ENCODE results near the gene CNOT10. TPM values are rescaled to one million over a fixed set of nuclear protein-coding genes. Genes with fewer than 3 reads are reported as not detected.
A peak's percentile ranks its signal among the peaks of the same experiment; 100 is the strongest.
"Not testable (repeated sequence)": the region's sequence is repeated elsewhere in the genome, so short reads cannot be mapped to it uniquely, and the experiment has no call there.

CNOT10 gene
- total RNA-seq, 6 experiments from 2014 or later = 10.6 to 36.3 (median 12.5) TPM

DNA sequence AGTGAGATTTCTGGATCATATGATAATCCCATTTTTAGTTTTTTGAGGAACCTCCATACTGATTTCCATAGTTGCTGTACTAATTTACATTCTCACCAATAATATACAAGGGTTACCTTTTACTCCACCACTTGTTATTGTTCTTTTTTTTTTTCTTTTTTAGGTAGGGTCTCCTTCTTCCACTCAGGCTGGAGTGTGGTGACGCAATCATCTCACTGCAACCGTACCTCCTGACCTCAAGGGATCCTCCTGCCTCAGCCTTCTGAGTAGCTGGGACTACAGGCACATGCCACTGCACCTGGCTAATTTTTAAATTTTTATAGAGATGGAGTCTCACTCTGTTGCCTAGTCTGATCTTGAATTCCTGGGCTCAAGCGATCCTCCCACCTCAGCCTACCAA, 24.4 kb upstream of the CNOT10 start:
- DNase-seq (no peak), ATAC-seq (no peak)
- intact Hi-C loops (cut with DNase I) = loop anchor here (10.0 kb wide), 2 partner anchors 146 to 156 kb away; partner anchors contain the start of gene CMTM6 (in 1 of the 2)
- no peaks in the 10 kb centered on the region for H3K36me3 ChIP-seq
- H3K27me3 ChIP-seq = no peaks in the 10 kb centered on the region
- no peaks in the 10 kb centered on the region for H3K4me1 ChIP-seq
- no peaks in the 10 kb centered on the region for H3K9me3 ChIP-seq
- no peak overlapping the region for H3K27ac ChIP-seq
- no peak overlapping the region for H3K4me3 ChIP-seq
- TF ChIP-seq POLR2A (IDR thresholded peaks at IDR 0.05) = no peak
- 77% methylated on average over 3 of the region's 3 CpGs for WGBS (ENCODE audit: insufficient coverage, low coverage, low lambda C conversion rate, missing lambda C conversion rate)

- no peaks in the 10 kb centered on the region for H3K36me3 ChIP-seq
- H3K27ac ChIP-seq = no peak overlapping the region
- H3K27me3 ChIP-seq = no peaks in the 10 kb centered on the region
- no peak for TF ChIP-seq POLR2A (IDR thresholded peaks at IDR 0.05)
- TF ChIP-seq, protein P1, sequence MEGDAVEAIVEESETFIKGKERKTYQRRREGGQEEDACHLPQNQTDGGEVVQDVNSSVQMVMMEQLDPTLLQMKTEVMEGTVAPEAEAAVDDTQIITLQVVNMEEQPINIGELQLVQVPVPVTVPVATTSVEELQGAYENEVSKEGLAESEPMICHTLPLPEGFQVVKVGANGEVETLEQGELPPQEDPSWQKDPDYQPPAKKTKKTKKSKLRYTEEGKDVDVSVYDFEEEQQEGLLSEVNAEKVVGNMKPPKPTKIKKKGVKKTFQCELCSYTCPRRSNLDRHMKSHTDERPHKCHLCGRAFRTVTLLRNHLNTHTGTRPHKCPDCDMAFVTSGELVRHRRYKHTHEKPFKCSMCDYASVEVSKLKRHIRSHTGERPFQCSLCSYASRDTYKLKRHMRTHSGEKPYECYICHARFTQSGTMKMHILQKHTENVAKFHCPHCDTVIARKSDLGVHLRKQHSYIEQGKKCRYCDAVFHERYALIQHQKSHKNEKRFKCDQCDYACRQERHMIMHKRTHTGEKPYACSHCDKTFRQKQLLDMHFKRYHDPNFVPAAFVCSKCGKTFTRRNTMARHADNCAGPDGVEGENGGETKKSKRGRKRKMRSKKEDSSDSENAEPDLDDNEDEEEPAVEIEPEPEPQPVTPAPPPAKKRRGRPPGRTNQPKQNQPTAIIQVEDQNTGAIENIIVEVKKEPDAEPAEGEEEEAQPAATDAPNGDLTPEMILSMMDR (IDR thresholded peaks at IDR 0.05) = no peak
- DNase-seq (no peak), ATAC-seq (peak in 3 of 4 donors; percentile 57 to 86 (median 75))
- intact Hi-C loops (cut with DNase I) = loop anchor here (10.0 kb wide), 2 partner anchors 148 to 158 kb away; partner anchors contain the start of gene CMTM6 (in 1 of the 2)
- no peak overlapping the region for H3K4me3 ChIP-seq
- no peaks in the 10 kb centered on the region for H3K4me1 ChIP-seq
- no peaks in the 10 kb centered on the region for H3K9me3 ChIP-seq
Measured at GRCh38 chr3:32662647-32663046, 22.3 kb upstream of the CNOT10 start.

- not testable (repeated sequence) for H3K27me3 ChIP-seq, H3K27ac ChIP-seq, DNase-seq, H3K36me3 ChIP-seq, H3K4me3 ChIP-seq, H3K9me3 ChIP-seq, H3K4me1 ChIP-seq
- intact Hi-C loops (cut with DNase I) = loop anchor here (10.0 kb wide), 2 partner anchors 150 to 160 kb away; partner anchors contain the start of gene CMTM6 (in 1 of the 2)
- ATAC-seq = peak; percentile 54 to 77 (median 63)
- 50% methylated on average over 4 of the region's 5 CpGs for WGBS (ENCODE audit: insufficient coverage, low coverage, low lambda C conversion rate, missing lambda C conversion rate)
- TF ChIP-seq, protein P1 (IDR thresholded peaks at IDR 0.05) = peak; percentile 45 to 62 (median 50)
Measured at GRCh38 chr3:32664630-32665075, 20.3 kb upstream of the CNOT10 start.

DNA sequence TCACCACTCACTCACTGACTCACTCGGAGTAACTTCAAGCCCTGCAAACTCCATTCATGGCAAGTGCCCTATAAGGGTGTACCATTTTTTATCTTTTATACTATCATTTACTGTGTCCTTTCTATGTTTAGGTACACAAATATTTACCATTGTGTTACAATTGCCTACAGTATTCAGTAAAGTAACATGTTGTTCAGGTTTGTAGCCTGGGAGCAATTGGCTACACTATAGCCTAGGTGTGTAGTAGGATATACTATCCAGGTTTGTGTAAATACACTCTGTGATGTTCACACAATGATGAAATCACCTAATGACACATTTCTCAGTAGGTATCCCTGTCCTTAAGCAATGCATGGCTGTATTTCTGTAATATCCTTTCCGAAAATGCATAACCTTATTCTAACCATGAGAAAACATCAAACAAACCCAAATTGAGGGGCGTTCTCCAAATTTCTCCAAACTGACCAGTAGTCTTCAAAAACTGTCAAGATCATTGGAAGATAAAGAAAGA, 17.9 kb upstream of the CNOT10 start:
- no peaks in the 10 kb centered on the region for H3K27me3 ChIP-seq
- intact Hi-C loops (cut with DNase I) = loop anchor here (10.0 kb wide), 2 partner anchors 152 to 162 kb away; partner anchors contain the start of gene CMTM6 (in 1 of the 2)
- H3K4me3 ChIP-seq = no peak overlapping the region
- TF ChIP-seq, protein P1 (IDR thresholded peaks at IDR 0.05) = no peak
- no peak for TF ChIP-seq POLR2A (IDR thresholded peaks at IDR 0.05)
- ATAC-seq (no peak), DNase-seq (no peak)
- 83% methylated on average over 3 of the region's 3 CpGs for WGBS (ENCODE audit: insufficient coverage, low coverage, low lambda C conversion rate, missing lambda C conversion rate)
- no peaks in the 10 kb centered on the region for H3K9me3 ChIP-seq
- no peaks in the 10 kb centered on the region for H3K36me3 ChIP-seq
- H3K27ac ChIP-seq = no peak overlapping the region
- no peaks in the 10 kb centered on the region for H3K4me1 ChIP-seq

DNA sequence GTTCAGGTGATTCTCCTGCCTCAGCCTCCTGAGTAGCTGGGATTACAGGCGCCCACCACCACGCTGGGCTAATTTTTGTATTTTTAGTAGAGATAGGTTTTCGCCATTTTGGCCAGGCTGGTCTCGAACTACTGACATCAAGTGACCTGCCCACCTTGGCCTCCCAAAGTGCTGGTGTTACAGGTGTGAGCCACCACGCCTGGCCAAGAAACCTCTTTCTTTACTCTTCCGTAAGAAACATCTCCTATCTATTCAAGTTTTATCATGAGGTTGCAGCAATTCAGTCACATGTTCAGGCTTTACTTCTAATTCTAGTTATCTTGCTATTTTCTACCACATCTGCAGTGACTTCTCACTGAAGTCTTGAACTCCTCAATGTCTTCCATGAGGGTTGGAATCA, 15.8 kb upstream of the CNOT10 start:
- not testable (repeated sequence) for H3K27me3 ChIP-seq, H3K9me3 ChIP-seq, H3K27ac ChIP-seq, H3K4me1 ChIP-seq, H3K36me3 ChIP-seq, DNase-seq, ATAC-seq, H3K4me3 ChIP-seq
- intact Hi-C loops (cut with DNase I) = loop anchor here (10.0 kb wide), 2 partner anchors 154 to 164 kb away; partner anchors contain the start of gene CMTM6 (in 1 of the 2)
- WGBS (ENCODE audit: insufficient coverage, low coverage, low lambda C conversion rate, missing lambda C conversion rate) = 82% methylated on average over 5 of the region's 6 CpGs

DNA sequence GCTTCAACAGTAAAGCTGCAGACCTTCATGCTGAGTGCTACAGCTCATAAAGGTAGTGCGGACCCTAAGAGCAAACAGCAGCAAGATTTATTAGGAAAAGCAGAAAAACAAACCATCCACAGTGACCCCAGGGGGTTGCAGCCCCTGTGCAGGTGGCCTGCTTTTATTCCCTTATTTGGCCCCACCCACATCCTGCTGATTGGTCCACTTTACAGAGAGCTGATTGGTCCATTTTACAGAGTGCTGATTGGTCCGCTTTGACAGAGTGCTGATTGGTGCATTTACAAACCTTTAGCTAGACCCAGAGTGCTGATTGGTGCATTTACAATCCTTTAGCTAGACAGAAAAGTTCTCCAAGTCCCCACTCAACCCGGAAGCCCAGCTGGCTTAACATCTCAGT, 11.3 kb upstream of the CNOT10 start:
- H3K36me3 ChIP-seq; intact Hi-C loops (cut with DNase I); H3K4me3 ChIP-seq; ATAC-seq; H3K4me1 ChIP-seq; H3K9me3 ChIP-seq; H3K27me3 ChIP-seq; H3K27ac ChIP-seq; DNase-seq: not testable (repeated sequence)
- WGBS (ENCODE audit: insufficient coverage, low coverage, low lambda C conversion rate, missing lambda C conversion rate) = 94% methylated on average over 2 of the region's 3 CpGs
